Gastrocnemius medialis (tissue), 4 donors: ENCODE results near the gene EPSTI1. TPM values are rescaled to one million over a fixed set of nuclear protein-coding genes. Genes with fewer than 3 reads are reported as not detected.

Source experiments
- ATAC-seq, 2 donors: fragments of 150-250 bp; one replicate each; pipeline ENCODE4 v1.9.1; 2016
- DNase-seq, 2 donors: peaks; one replicate each; pipeline ENCODE4 v3.0.0-alpha.2; 2019
- H3K27ac ChIP-seq, 4 donors: fragments of 200-600 bp; sonication (generic); 1 replicate in 1 of 4; 2 replicates in 3 of 4; pipeline ENCODE4 v1.5.1; 2016 to 2018; ENCODE audit warnings: mild to moderate bottlenecking in 2 of 4, moderate library complexity in 1 of 4
- H3K27me3 ChIP-seq, 3 donors: fragments of 200-600 bp; sonication (generic) in 2 of 3; 1 replicate in 1 of 3; 2 replicates in 2 of 3; pipeline versions ENCODE4 v1.5.1 to v1.6.0; 2016 to 2019; ENCODE audit warnings: mild to moderate bottlenecking in 1 of 3, moderate library complexity in 1 of 3
- H3K36me3 ChIP-seq, 2 donors: fragments of 200-600 bp; sonication (generic) in 1 of 2; one replicate each; pipeline ENCODE4 v1.5.1; 2017 to 2018
- H3K4me1 ChIP-seq, 2 donors: fragments of 200-600 bp; sonication (generic) in 1 of 2; one replicate each; pipeline ENCODE4 v1.5.1; 2016 to 2017; ENCODE audit warnings: mild to moderate bottlenecking in 2 of 2
- H3K4me3 ChIP-seq, 4 donors: fragments of 200-600 bp; sonication (generic) in 3 of 4; 1 replicate in 1 of 4; 2 replicates in 3 of 4; pipeline ENCODE4 v1.5.1; 2016 to 2019; ENCODE audit warnings: mild to moderate bottlenecking in 2 of 4
- H3K9me3 ChIP-seq, 3 donors: fragments of 200-600 bp; sonication (generic) in 2 of 3; 1 replicate in 1 of 3; 2 replicates in 2 of 3; pipeline ENCODE4 v1.5.1; 2016 to 2019
- POLR2A ChIP-seq, 2 donors: fragments of 450-650 bp; IDR thresholded peaks; one replicate each; pipeline ENCODE4 v1.6.1; 2017; ENCODE audit warnings: antibody characterized with exemption in 2 of 2, mild to moderate bottlenecking in 2 of 2, moderate library complexity in 2 of 2
- in situ Hi-C, 4 donors: fragments of 200-750 bp; cut with MboI; loops; one replicate each; pipeline versions ENCODE4 v1.15.0 to v1.8.0; 2017; ENCODE audit warnings: low sequenced_read_pairs in 4 of 4
- intact Hi-C: fragments of 100-400 bp; cut with DNase I; formaldehyde crosslinking; loops from one replicate; pipeline ENCODE4 v1.15.1; 2023; ENCODE audit warnings: low total_unique reads
- total RNA-seq, 4 donors: library from RNA; depleted of rRNA; stranded (reverse); fragments of >200 nt; gene quantifications; one replicate each; pipeline versions ENCODE4 v1.1.0 to v1.2.3, GENCODE V29; 2016
- TF ChIP-seq, protein P1 (sequence below), 5 experiments: fragments of 450-650 bp in 3 of 5; fragments of 200-600 bp in 2 of 5; sonication (generic) in 2 of 5; IDR thresholded peaks in 4 of 5; conservative IDR thresholded peaks in 1 of 5; 1 replicate in 4 of 5; 2 replicates in 1 of 5; pipeline ENCODE4 v1.5.1; 2016 to 2019; ENCODE audit warnings: antibody characterized with exemption in 5 of 5, mild to moderate bottlenecking in 3 of 5, moderate library complexity in 3 of 5

Gene EPSTI1
- total RNA-seq, 4 donors from 2014 or later, result 0.42 to 2.0 (median 0.65) TPM

DNA sequence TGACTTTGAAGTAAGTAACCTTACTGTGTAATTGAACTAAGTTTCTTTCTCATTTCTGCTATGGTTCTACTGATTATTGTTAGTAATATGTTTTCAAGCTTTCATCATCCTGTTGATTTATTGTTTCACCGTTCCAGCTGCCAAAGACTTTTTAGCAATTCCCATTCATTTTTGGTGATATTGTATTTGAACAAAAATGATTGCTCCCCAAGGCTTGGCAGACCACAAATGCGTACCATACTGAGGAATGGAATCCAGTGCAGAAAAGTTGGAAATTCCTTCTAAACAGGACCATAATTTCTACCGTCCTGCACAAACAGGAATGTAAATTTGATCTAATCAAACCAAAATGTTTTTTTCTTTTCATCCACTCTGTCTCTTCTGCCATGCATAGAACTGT, 10.7 kb downstream of the EPSTI1 start:
- H3K4me3 ChIP-seq, result no peak overlapping the region
- TF ChIP-seq, protein P1, sequence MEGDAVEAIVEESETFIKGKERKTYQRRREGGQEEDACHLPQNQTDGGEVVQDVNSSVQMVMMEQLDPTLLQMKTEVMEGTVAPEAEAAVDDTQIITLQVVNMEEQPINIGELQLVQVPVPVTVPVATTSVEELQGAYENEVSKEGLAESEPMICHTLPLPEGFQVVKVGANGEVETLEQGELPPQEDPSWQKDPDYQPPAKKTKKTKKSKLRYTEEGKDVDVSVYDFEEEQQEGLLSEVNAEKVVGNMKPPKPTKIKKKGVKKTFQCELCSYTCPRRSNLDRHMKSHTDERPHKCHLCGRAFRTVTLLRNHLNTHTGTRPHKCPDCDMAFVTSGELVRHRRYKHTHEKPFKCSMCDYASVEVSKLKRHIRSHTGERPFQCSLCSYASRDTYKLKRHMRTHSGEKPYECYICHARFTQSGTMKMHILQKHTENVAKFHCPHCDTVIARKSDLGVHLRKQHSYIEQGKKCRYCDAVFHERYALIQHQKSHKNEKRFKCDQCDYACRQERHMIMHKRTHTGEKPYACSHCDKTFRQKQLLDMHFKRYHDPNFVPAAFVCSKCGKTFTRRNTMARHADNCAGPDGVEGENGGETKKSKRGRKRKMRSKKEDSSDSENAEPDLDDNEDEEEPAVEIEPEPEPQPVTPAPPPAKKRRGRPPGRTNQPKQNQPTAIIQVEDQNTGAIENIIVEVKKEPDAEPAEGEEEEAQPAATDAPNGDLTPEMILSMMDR (IDR thresholded peaks at IDR 0.05 in 4 of 5, conservative IDR thresholded peaks at IDR 0.05 in 1 of 5), result no peak
- TF ChIP-seq POLR2A (IDR thresholded peaks at IDR 0.05), result no peak
- no peak overlapping the region for H3K27ac ChIP-seq
- DNase-seq, result no peak
- intact Hi-C loops, result no loop called here
- no peaks in the 10 kb centered on the region for H3K9me3 ChIP-seq
- no peak for ATAC-seq
- in situ Hi-C loops, result no loop called here
- H3K27me3 ChIP-seq, result no peaks in the 10 kb centered on the region
- H3K36me3 ChIP-seq, result no peaks in the 10 kb centered on the region
- H3K4me1 ChIP-seq, result peaks cover 8 to 12% of the 10 kb centered on the region in 2 donors

DNA sequence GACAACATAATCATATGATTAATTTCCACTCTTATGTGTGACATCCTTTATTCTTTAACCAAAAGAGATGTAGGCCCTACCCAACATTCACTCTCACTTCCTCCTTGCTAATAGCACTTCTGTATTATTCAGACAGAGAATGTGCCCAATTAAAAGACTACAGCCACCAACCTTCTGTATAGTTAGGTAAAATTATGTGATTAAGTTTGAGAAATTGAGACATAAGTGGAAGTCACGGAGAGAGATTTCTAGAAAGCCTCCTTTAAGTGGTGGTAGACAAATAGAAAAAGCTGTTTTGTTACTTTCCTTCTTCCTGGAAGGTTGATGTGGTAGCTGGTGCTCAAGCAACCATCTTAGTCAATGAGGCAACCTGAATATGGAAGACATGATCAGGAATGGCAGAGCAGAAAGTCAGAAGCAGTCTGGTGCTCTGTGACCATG, 14.8 kb downstream of the EPSTI1 start:
- in situ Hi-C loops, result loop anchor here in 3 of 4 donors (10.0 kb wide), 2 partner anchors 828 to 898 kb away; partner anchors contain the start of genes CCDC122 (in 1 of the 3) and LACC1 (in 1 of the 3)

DNA sequence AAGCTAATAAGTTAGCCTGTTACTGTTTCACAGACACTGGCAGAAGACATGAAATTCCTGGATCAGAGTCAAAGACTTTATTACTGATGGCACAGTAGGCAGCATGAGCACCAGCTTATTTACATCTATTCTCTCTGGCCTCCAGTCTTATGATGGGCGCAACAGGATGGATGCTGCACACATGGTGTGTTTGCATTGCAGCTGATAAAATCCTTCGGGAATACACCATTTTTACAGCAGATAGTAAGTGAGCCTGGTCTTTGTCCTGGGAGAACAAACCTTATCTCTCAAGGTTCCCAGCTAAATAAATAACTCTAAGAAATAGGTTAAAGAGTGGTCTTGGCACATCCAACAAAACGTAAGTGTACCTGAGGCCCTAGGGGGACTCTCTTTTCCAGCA, 16.0 kb downstream of the EPSTI1 start:
- no peaks in the 10 kb centered on the region for H3K9me3 ChIP-seq
- H3K4me3 ChIP-seq, result no peak overlapping the region
- no peaks in the 10 kb centered on the region for H3K36me3 ChIP-seq
- in situ Hi-C loops, result loop anchor here in 3 of 4 donors (10.0 kb wide), 2 partner anchors 829 to 899 kb away; partner anchors contain the start of genes CCDC122 (in 1 of the 3) and LACC1 (in 1 of the 3)
- H3K4me1 ChIP-seq, result no peaks in the 10 kb centered on the region
- no peak overlapping the region for H3K27ac ChIP-seq
- TF ChIP-seq, protein P1 (IDR thresholded peaks at IDR 0.05 in 4 of 5, conservative IDR thresholded peaks at IDR 0.05 in 1 of 5), result no peak
- no peak for TF ChIP-seq POLR2A (IDR thresholded peaks at IDR 0.05)
- DNase-seq, result no peak
- no peak for ATAC-seq
- intact Hi-C loops, result no loop called here
- H3K27me3 ChIP-seq, result no peaks in the 10 kb centered on the region

More for the DNA sequence above, 14.8 kb downstream of the EPSTI1 start:
- H3K9me3 ChIP-seq, result no peaks in the 10 kb centered on the region
- DNase-seq (no peak), ATAC-seq (no peak)
- H3K27ac ChIP-seq, result no peak overlapping the region
- intact Hi-C loops, result no loop called here
- H3K4me3 ChIP-seq, result no peak overlapping the region
- no peaks in the 10 kb centered on the region for H3K27me3 ChIP-seq
- TF ChIP-seq, protein P1 (IDR thresholded peaks at IDR 0.05 in 4 of 5, conservative IDR thresholded peaks at IDR 0.05 in 1 of 5), result no peak
- TF ChIP-seq POLR2A (IDR thresholded peaks at IDR 0.05), result no peak
- H3K36me3 ChIP-seq, result no peaks in the 10 kb centered on the region
- H3K4me1 ChIP-seq, result no peaks in the 10 kb centered on the region

DNA sequence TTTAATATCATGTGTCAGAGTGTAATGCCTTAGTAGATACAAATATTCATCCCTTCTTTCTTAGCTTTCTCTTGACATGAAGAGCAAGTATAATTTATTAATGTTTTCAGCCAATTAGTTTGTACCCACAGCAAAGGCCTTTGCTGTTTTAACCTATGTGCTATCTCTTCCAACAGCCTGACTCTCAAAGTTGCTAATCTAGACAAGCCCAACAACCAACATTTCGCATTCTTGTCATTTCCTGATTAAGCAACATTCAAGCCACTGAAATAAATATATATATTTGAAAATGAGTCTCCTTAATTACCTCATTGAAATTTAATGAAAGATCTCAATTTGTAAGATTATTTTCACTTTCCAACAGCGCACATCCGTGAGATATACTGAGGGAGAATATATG, 18.5 kb downstream of the EPSTI1 start:
- H3K27ac ChIP-seq, result no peak overlapping the region
- H3K9me3 ChIP-seq, result no peaks in the 10 kb centered on the region
- ATAC-seq (no peak), DNase-seq (no peak)
- H3K27me3 ChIP-seq, result no peaks in the 10 kb centered on the region
- intact Hi-C loops (loop anchor here (5.0 kb wide), 1 partner anchor 904 kb away; the partner anchor contains the start of genes CCDC122 and LACC1), in situ Hi-C loops (loop anchor here (10.0 to 25.0 kb wide), 3 partner anchors 831 to 901 kb away; partner anchors contain the start of genes CCDC122 (in 1 of the 4) and LACC1 (in 1 of the 4))
- no peaks in the 10 kb centered on the region for H3K36me3 ChIP-seq
- H3K4me1 ChIP-seq, result no peaks in the 10 kb centered on the region
- TF ChIP-seq, protein P1 (IDR thresholded peaks at IDR 0.05 in 4 of 5, conservative IDR thresholded peaks at IDR 0.05 in 1 of 5), result no peak
- no peak for TF ChIP-seq POLR2A (IDR thresholded peaks at IDR 0.05)
- H3K4me3 ChIP-seq, result no peak overlapping the region
